ENCODE results near the gene HDAC4. TPM values are rescaled to one million over a fixed set of nuclear protein-coding genes. Genes with fewer than 3 reads are reported as not detected.
A peak's percentile ranks its signal among the peaks of the same experiment; 100 is the strongest.

HDAC4 gene
- total RNA-seq, 1 experiment from 2014 or later: 61.5 TPM

DNA sequence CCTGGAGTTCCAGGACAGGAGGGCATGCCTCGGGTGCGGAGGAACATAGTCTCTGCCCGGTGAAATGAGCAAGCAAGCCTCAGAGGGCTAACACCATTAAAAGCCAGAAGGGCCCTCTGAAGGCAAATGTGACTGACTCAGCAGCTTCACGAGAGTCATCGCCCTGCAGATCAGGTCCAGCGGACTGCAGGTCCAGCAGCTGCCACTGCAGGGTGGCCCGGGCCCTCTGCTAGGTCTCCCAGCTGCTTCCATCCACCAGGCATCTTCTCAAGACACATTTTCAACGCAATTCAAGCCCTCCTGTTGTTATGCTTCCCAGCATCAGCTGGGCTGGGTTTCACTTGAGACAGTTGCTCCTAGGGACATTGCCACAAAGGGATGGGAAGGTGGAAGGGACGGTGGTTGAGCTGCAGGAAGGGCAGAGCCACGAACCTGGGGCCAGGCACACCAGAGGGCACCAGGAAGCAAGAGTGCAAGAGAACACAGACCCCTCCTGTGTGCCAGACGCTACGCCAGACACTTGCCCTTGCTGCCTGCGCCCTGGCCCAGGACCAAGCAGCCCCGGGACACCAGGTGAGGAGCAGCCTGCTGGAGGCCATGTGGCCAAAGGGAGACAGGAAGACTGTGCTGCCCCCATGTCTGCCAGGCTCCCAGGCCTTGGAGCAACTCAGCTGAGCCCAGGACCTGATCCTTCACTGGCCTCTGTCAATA, 173.0 kb downstream of the HDAC4 start:
- H2AFZ ChIP-seq: no peak overlapping the region
- H3K9me3 ChIP-seq (ENCODE audit: insufficient read depth, low read depth): no peaks in the 10 kb centered on the region
- 0 out of 2 replicates have a peak, but pooled peaks cover 5% of the 10 kb centered on the region for H4K20me1 ChIP-seq (ENCODE audit: insufficient read depth)
- H3K9me2 ChIP-seq (ENCODE audit: insufficient read depth): no peaks in the 10 kb centered on the region
- no peaks in the 10 kb centered on the region for H3K79me2 ChIP-seq (ENCODE audit: low read depth)
- H3K27me3 ChIP-seq (ENCODE audit: insufficient read depth, low read depth): no peaks in the 10 kb centered on the region
- H3F3A ChIP-seq (ENCODE audit: insufficient read depth, low read depth): no peaks in the 10 kb centered on the region
- intact Hi-C loops (cut with micrococcal nuclease; ENCODE audit: unreplicated experiment): no loop called here
- H3K36me3 ChIP-seq (ENCODE audit: low read depth): no peaks in the 10 kb centered on the region
- H3K4me1 ChIP-seq (replicated peaks; ENCODE audit: insufficient read depth): peaks cover 5% of the 10 kb centered on the region
- no peak overlapping the region for H3K4me3 ChIP-seq
- TF ChIP-seq EZH2 (IDR thresholded peaks at IDR 0.05; ENCODE audit: low read depth): no peak
- peak in 1 of 2 experiments; percentile 19 for DNase-seq
- ChIA-PET POLR2A (ENCODE audit: unreplicated experiment) (no interaction called here), CTCF (no interaction called here)
- no TSS peak for BruUV-seq (replicated peaks)
- no peak overlapping the region for H3K27ac ChIP-seq
- no peak overlapping the region for H3K4me2 ChIP-seq

- no peak for DNase-seq
- ChIA-PET POLR2A (ENCODE audit: unreplicated experiment) (no interaction called here), CTCF (interaction anchor here (0.6 kb wide), 1 partner anchor 18 kb away, joined by 6 read pairs; no protein-coding TSS in a partner anchor)
- Histone ChIP-seq H3K9me3 (ENCODE audit: insufficient read depth, low read depth) (no peaks in the 10 kb centered on the region), H3F3A (ENCODE audit: insufficient read depth, low read depth) (peaks cover 6% of the 10 kb centered on the region; the same call in 1 of the 2 replicates), H3K36me3 (ENCODE audit: low read depth) (no peaks in the 10 kb centered on the region), H3K27ac (no peak overlapping the region), H2AFZ (no peak overlapping the region), H3K4me3 (no peak overlapping the region), H3K4me2 (no peak overlapping the region), H3K27me3 (ENCODE audit: insufficient read depth, low read depth) (no peaks in the 10 kb centered on the region), H4K20me1 (ENCODE audit: insufficient read depth) (0 out of 2 replicates have a peak, but pooled peaks cover 5% of the 10 kb centered on the region), H3K4me1 (replicated peaks; ENCODE audit: insufficient read depth) (peaks cover 14% of the 10 kb centered on the region), H3K9me2 (ENCODE audit: insufficient read depth) (no peaks in the 10 kb centered on the region), H3K79me2 (ENCODE audit: low read depth) (0 out of 2 replicates have a peak, but pooled peaks cover 2% of the 10 kb centered on the region)
- BruUV-seq (replicated peaks): no TSS peak
- intact Hi-C loops (cut with micrococcal nuclease; ENCODE audit: unreplicated experiment): no loop called here
- TF ChIP-seq CTCF (conservative IDR thresholded peaks at IDR 0.05) (no peak), EZH2 (IDR thresholded peaks at IDR 0.05; ENCODE audit: low read depth) (no peak)
Observed at GRCh38 chr2:239226677-239227581, 173.9 kb downstream of the HDAC4 start.

- ChIA-PET CTCF (interaction anchor here (0.5 to 0.6 kb wide), 2 partner anchors 19 to 171 kb away, joined by 3 to 6 read pairs; no protein-coding TSS in a partner anchor), POLR2A (ENCODE audit: unreplicated experiment) (no interaction called here)
- TF ChIP-seq EZH2 (IDR thresholded peaks at IDR 0.05; ENCODE audit: low read depth): no peak
- no peak for TF ChIP-seq CTCF (conservative IDR thresholded peaks at IDR 0.05)
- Histone ChIP-seq H4K20me1 (ENCODE audit: insufficient read depth) (0 out of 2 replicates have a peak, but pooled peaks cover 5% of the 10 kb centered on the region), H3K79me2 (ENCODE audit: low read depth) (peaks cover 8% of the 10 kb centered on the region; the same call in 1 of the 2 replicates), H3K27me3 (ENCODE audit: insufficient read depth, low read depth) (no peaks in the 10 kb centered on the region), H3K9me2 (ENCODE audit: insufficient read depth) (no peaks in the 10 kb centered on the region), H3K4me2 (no peak overlapping the region), H3K9me3 (ENCODE audit: insufficient read depth, low read depth) (no peaks in the 10 kb centered on the region), H3K4me3 (no peak overlapping the region), H2AFZ (no peak overlapping the region), H3K4me1 (replicated peaks; ENCODE audit: insufficient read depth) (peaks cover 16% of the 10 kb centered on the region), H3F3A (ENCODE audit: insufficient read depth, low read depth) (peaks cover 7% of the 10 kb centered on the region; the same call in 1 of the 2 replicates), H3K27ac (no peak overlapping the region), H3K36me3 (ENCODE audit: low read depth) (no peaks in the 10 kb centered on the region)
- no peak for DNase-seq
- no TSS peak for BruUV-seq (replicated peaks)
- intact Hi-C loops (cut with micrococcal nuclease; ENCODE audit: unreplicated experiment): no loop called here
Observed at GRCh38 chr2:239225871-239226561, 174.8 kb downstream of the HDAC4 start.
